Neural progenitor cell (in vitro differentiated cells): ENCODE measurements around the gene ZNF423.

ENCODE experiments used
- EZH2 ChIP-seq: fragments of 200-600 bp; sonication (generic); IDR thresholded peaks from 2 replicates; pipeline ENCODE4 v1.6.1; 2017; ENCODE audit warnings: antibody characterized with exemption, mild to moderate bottlenecking, moderate library complexity
- TF ChIP-seq, protein P1 (sequence below): fragments of 200-600 bp; sonication (generic); IDR thresholded peaks from 2 replicates; pipeline ENCODE4 v1.5.1; 2017; ENCODE audit warnings: antibody characterized with exemption, mild to moderate bottlenecking

- TF ChIP-seq, protein P1, sequence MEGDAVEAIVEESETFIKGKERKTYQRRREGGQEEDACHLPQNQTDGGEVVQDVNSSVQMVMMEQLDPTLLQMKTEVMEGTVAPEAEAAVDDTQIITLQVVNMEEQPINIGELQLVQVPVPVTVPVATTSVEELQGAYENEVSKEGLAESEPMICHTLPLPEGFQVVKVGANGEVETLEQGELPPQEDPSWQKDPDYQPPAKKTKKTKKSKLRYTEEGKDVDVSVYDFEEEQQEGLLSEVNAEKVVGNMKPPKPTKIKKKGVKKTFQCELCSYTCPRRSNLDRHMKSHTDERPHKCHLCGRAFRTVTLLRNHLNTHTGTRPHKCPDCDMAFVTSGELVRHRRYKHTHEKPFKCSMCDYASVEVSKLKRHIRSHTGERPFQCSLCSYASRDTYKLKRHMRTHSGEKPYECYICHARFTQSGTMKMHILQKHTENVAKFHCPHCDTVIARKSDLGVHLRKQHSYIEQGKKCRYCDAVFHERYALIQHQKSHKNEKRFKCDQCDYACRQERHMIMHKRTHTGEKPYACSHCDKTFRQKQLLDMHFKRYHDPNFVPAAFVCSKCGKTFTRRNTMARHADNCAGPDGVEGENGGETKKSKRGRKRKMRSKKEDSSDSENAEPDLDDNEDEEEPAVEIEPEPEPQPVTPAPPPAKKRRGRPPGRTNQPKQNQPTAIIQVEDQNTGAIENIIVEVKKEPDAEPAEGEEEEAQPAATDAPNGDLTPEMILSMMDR: no peak
- TF ChIP-seq EZH2: no peak
These were observed 75.9 kb downstream of the ZNF423 start for GRCh38 chr16:49779979-49780378.
